Gastrocnemius medialis (tissue), 4 donors: ENCODE results near the gene ZSCAN25. TPM values are rescaled to one million over a fixed set of nuclear protein-coding genes. Genes with fewer than 3 reads are reported as not detected.

ENCODE experiments used
- ATAC-seq, 2 donors: fragments of 150-250 bp; one replicate each; pipeline ENCODE4 v1.9.1; 2016
- DNase-seq, 2 donors: peaks; one replicate each; pipeline ENCODE4 v3.0.0-alpha.2; 2019
- H3K27ac ChIP-seq, 4 donors: fragments of 200-600 bp; sonication (generic); 1 replicate in 1 of 4; 2 replicates in 3 of 4; pipeline ENCODE4 v1.5.1; 2016 to 2018; ENCODE audit warnings: mild to moderate bottlenecking in 2 of 4, moderate library complexity in 1 of 4
- H3K27me3 ChIP-seq, 3 donors: fragments of 200-600 bp; sonication (generic) in 2 of 3; 1 replicate in 1 of 3; 2 replicates in 2 of 3; pipeline versions ENCODE4 v1.5.1 to v1.6.0; 2016 to 2019; ENCODE audit warnings: mild to moderate bottlenecking in 1 of 3, moderate library complexity in 1 of 3
- H3K36me3 ChIP-seq, 2 donors: fragments of 200-600 bp; sonication (generic) in 1 of 2; one replicate each; pipeline ENCODE4 v1.5.1; 2017 to 2018
- H3K4me1 ChIP-seq, 2 donors: fragments of 200-600 bp; sonication (generic) in 1 of 2; one replicate each; pipeline ENCODE4 v1.5.1; 2016 to 2017; ENCODE audit warnings: mild to moderate bottlenecking in 2 of 2
- H3K4me3 ChIP-seq, 4 donors: fragments of 200-600 bp; sonication (generic) in 3 of 4; 1 replicate in 1 of 4; 2 replicates in 3 of 4; pipeline ENCODE4 v1.5.1; 2016 to 2019; ENCODE audit warnings: mild to moderate bottlenecking in 2 of 4
- H3K9me3 ChIP-seq, 3 donors: fragments of 200-600 bp; sonication (generic) in 2 of 3; 1 replicate in 1 of 3; 2 replicates in 2 of 3; pipeline ENCODE4 v1.5.1; 2016 to 2019
- CTCF ChIP-seq, 5 experiments: fragments of 450-650 bp in 3 of 5; fragments of 200-600 bp in 2 of 5; sonication (generic) in 2 of 5; IDR thresholded peaks in 4 of 5; conservative IDR thresholded peaks in 1 of 5; 1 replicate in 4 of 5; 2 replicates in 1 of 5; pipeline ENCODE4 v1.5.1; 2016 to 2019; ENCODE audit warnings: antibody characterized with exemption in 5 of 5, mild to moderate bottlenecking in 3 of 5, moderate library complexity in 3 of 5
- POLR2A ChIP-seq, 2 donors: fragments of 450-650 bp; IDR thresholded peaks; one replicate each; pipeline ENCODE4 v1.6.1; 2017; ENCODE audit warnings: antibody characterized with exemption in 2 of 2, mild to moderate bottlenecking in 2 of 2, moderate library complexity in 2 of 2
- in situ Hi-C, 4 donors: fragments of 200-750 bp; cut with MboI; loops; one replicate each; pipeline versions ENCODE4 v1.15.0 to v1.8.0; 2017; ENCODE audit warnings: low sequenced_read_pairs in 4 of 4
- intact Hi-C: fragments of 100-400 bp; cut with DNase I; formaldehyde crosslinking; loops from one replicate; pipeline ENCODE4 v1.15.1; 2023; ENCODE audit warnings: low total_unique reads
- total RNA-seq, 4 donors: library from RNA; depleted of rRNA; stranded (reverse); fragments of >200 nt; gene quantifications; one replicate each; pipeline versions ENCODE4 v1.1.0 to v1.2.3, GENCODE V29; 2016

ZSCAN25 gene
- total RNA-seq, 4 donors from 2014 or later = 6.0 to 7.9 (median 7.2) TPM

- in situ Hi-C loops = loop anchor here in 1 of 4 donors (25.0 kb wide), 1 partner anchor 199 kb away; the partner anchor contains the start of gene CYP3A43
- H3K27me3 ChIP-seq = no peaks in the 10 kb centered on the region
Measured at GRCh38 chr7:99638731-99639130, 22.0 kb downstream of the ZSCAN25 start.

GRCh38 chr7:99639267-99639666 lies 22.5 kb downstream of the ZSCAN25 start:
- no peaks in the 10 kb centered on the region for H3K9me3 ChIP-seq
- intact Hi-C loops = no loop called here
- in situ Hi-C loops = loop anchor here in 1 of 4 donors (25.0 kb wide), 1 partner anchor 198 kb away; the partner anchor contains the start of gene CYP3A43
- H3K36me3 ChIP-seq = peaks cover 0 to 3% of the 10 kb centered on the region in 2 donors
- H3K4me1 ChIP-seq = peaks cover 0 to 7% of the 10 kb centered on the region in 2 donors
- TF ChIP-seq CTCF (IDR thresholded peaks at IDR 0.05 in 4 of 5, conservative IDR thresholded peaks at IDR 0.05 in 1 of 5) = no peak
- no peak for TF ChIP-seq POLR2A (IDR thresholded peaks at IDR 0.05)
- H3K27me3 ChIP-seq = no peaks in the 10 kb centered on the region
- ATAC-seq (no peak), DNase-seq (no peak)
- no peak overlapping the region for H3K4me3 ChIP-seq
- no peak overlapping the region for H3K27ac ChIP-seq

More at GRCh38 chr7:99638731-99639130, 22.0 kb downstream of the ZSCAN25 start:
- H3K4me1 ChIP-seq = peaks cover 0 to 7% of the 10 kb centered on the region in 2 donors
- DNase-seq (no peak), ATAC-seq (no peak)
- no peak overlapping the region for H3K4me3 ChIP-seq
- no peak overlapping the region for H3K27ac ChIP-seq
- H3K36me3 ChIP-seq = peaks cover 0 to 7% of the 10 kb centered on the region in 2 donors
- intact Hi-C loops = no loop called here
- TF ChIP-seq POLR2A (IDR thresholded peaks at IDR 0.05) = no peak
- TF ChIP-seq CTCF (IDR thresholded peaks at IDR 0.05 in 4 of 5, conservative IDR thresholded peaks at IDR 0.05 in 1 of 5) = no peak
- no peaks in the 10 kb centered on the region for H3K9me3 ChIP-seq

GRCh38 chr7:99642027-99642426 lies 25.3 kb downstream of the ZSCAN25 start:
- Histone ChIP-seq H3K9me3 (no peaks in the 10 kb centered on the region), H3K27ac (no peak overlapping the region), H3K4me1 (no peaks in the 10 kb centered on the region), H3K27me3 (no peaks in the 10 kb centered on the region), H3K36me3 (no peaks in the 10 kb centered on the region), H3K4me3 (no peak overlapping the region)
- ATAC-seq (no peak), DNase-seq (no peak)
- intact Hi-C loops (no loop called here), in situ Hi-C loops (loop anchor here in 1 of 4 donors (25.0 kb wide), 1 partner anchor 195 kb away; the partner anchor contains the start of gene CYP3A43)
- TF ChIP-seq POLR2A (IDR thresholded peaks at IDR 0.05) (no peak), CTCF (IDR thresholded peaks at IDR 0.05 in 4 of 5, conservative IDR thresholded peaks at IDR 0.05 in 1 of 5) (no peak)

GRCh38 chr7:99643464-99643863 lies 26.7 kb downstream of the ZSCAN25 start:
- ATAC-seq = no peak
- in situ Hi-C loops (loop anchor here in 1 of 4 donors (25.0 kb wide), 1 partner anchor 194 kb away; the partner anchor contains the start of gene CYP3A43), intact Hi-C loops (no loop called here)
- Histone ChIP-seq H3K4me1 (no peaks in the 10 kb centered on the region), H3K4me3 (no peak overlapping the region), H3K36me3 (no peaks in the 10 kb centered on the region), H3K27ac (no peak overlapping the region), H3K9me3 (no peaks in the 10 kb centered on the region), H3K27me3 (no peaks in the 10 kb centered on the region)
- TF ChIP-seq POLR2A (IDR thresholded peaks at IDR 0.05) (no peak), CTCF (IDR thresholded peaks at IDR 0.05 in 4 of 5, conservative IDR thresholded peaks at IDR 0.05 in 1 of 5) (no peak)
- DNase-seq = no peak

GRCh38 chr7:99644431-99644830 lies 27.7 kb downstream of the ZSCAN25 start:
- DNase-seq (no peak), ATAC-seq (no peak)
- in situ Hi-C loops (loop anchor here in 1 of 4 donors (25.0 kb wide), 1 partner anchor 193 kb away; the partner anchor contains the start of gene CYP3A43), intact Hi-C loops (no loop called here)
- TF ChIP-seq CTCF (IDR thresholded peaks at IDR 0.05 in 4 of 5, conservative IDR thresholded peaks at IDR 0.05 in 1 of 5) = no peak
- no peak for TF ChIP-seq POLR2A (IDR thresholded peaks at IDR 0.05)
- no peaks in the 10 kb centered on the region for H3K9me3 ChIP-seq
- H3K27me3 ChIP-seq = no peaks in the 10 kb centered on the region
- H3K27ac ChIP-seq = no peak overlapping the region
- H3K4me3 ChIP-seq = no peak overlapping the region
- H3K4me1 ChIP-seq = no peaks in the 10 kb centered on the region
- no peaks in the 10 kb centered on the region for H3K36me3 ChIP-seq
